Pons (tissue), 1 donor: ENCODE data around the gene SPDYE18.
"Not testable (repeated sequence)": the region's sequence is repeated elsewhere in the genome, so short reads cannot be mapped to it uniquely, and the experiment has no call there.

Source experiments
- DNase-seq: peaks from one replicate; pipeline ENCODE4 v3.0.0-alpha.2; 2016; ENCODE audit warnings: low spot score

SPDYE18 gene, protein sequence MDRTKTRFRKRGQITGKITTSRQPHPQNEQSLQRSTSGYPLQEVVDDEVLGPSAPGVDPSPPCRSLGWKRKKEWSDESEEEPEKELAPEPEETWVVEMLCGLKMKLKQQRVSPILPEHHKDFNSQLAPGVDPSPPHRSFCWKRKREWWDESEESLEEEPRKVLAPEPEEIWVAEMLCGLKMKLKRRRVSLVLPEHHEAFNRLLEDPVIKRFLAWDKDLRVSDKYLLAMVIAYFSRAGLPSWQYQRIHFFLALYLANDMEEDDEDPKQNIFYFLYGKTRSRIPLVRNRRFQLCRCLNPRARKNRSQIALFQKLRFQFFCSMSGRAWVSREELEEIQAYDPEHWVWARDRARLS

GRCh38 chr7:77062557-77062956 is at the start of gene SPDYE18:
Gene SPDYE18 (minus strand): TSS chr7:77062558. CDS start chr7:77060512, 2,046 bp downstream.
- DNase-seq, result not testable (repeated sequence)

GRCh38 chr7:77108362-77108761 is 46.0 kb upstream of the SPDYE18 start:
- DNase-seq, result not testable (repeated sequence)

DNA sequence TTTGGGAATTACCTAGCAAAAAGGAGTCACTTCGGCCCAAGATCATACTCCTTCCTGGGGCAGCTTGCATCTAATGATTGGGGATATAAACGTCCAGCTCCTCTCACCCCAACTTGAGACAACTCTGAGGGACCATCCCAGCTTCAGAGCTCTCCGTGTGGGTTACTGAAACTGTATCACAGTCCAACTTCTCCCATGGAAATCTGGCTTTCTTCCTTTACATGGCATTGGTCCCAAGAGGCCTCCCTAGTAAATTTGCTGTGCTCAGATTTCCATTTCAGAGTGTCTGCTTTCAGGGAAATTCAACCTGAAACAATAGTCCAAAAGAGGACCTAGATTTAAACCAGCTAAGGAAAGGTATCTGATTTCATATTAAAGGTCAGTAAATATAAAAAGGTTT is 45.3 kb upstream of the SPDYE18 start:
- not testable (repeated sequence) for DNase-seq

DNA sequence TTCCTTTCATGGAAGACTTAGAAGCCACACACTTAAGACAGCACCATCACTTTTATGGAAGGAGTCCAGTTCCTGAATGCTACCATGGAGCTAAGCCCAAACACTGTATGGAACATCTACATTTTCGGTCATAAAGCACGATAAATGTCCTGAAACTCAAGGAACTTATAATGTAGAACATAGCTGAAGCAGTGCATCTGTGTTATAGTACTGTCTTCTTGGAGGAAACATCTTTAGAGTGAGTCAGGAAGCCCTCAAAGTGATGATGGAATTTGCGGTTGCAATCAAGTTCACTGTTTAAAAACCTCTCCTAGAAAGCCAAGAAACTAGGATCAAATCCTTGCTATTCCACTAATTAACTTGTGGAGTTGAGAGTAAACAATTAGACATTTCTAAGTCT is 43.5 kb upstream of the SPDYE18 start:
- not testable (repeated sequence) for DNase-seq

DNA sequence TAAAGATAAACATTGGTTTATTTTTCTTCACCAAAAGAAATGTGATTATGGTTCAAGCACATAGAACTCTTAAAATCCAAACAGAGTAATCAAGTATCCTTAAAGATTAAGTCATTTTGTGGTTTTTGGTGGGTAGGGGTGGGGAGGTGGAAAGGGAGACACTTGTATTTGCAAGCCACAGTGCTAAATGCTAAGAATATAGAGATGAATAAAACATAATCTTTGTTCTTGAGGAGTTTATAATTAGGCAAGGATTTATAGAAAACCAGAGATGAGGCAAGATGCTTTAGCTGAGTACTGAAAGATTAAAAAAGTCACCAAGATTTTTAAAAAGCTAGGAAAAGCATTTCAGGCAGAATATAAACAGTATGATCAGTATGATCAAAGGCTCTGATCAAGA is 40.3 kb upstream of the SPDYE18 start:
- DNase-seq, result not testable (repeated sequence)

GRCh38 chr7:77101187-77101586 is 38.8 kb upstream of the SPDYE18 start:
- not testable (repeated sequence) for DNase-seq

DNA sequence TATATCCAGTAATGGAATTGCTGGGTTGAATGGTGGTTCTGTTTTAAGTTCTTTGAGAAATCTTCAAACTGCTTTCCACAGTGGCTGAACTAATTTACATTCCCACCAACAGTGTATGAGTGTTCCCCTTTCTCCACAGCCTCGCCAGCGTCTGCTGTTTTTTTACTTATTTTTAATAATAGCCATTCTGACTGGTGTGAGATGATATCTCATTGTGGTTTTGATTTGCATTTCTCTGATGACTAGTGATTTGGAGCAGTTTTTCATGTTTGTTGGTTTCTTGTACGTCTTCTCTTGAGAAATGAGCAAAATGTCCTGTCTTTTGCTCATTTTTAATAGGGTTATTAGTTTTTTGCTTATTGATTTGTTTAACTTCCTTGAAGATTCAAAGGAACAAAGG is 38.1 kb upstream of the SPDYE18 start:
- DNase-seq, result not testable (repeated sequence)

DNA sequence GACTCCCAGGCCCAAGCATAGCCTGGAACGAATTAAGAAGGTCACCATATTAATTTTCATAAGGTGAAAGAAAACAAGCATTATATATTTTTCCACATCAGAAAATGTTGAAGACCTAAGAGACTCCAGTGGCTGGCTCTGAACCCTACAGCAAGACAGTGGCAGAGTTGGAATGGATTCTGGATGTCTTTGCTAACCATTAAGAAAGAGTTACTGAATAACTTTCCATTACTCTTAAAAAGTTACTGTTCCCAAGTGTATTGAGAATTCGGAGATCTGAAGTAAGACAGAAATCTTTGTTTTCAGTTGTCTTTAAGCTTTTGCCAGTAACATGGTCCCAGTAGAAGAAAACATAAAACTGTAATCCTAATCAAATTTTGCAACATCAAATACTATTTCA is 29.9 kb upstream of the SPDYE18 start:
- DNase-seq, result not testable (repeated sequence)

DNA sequence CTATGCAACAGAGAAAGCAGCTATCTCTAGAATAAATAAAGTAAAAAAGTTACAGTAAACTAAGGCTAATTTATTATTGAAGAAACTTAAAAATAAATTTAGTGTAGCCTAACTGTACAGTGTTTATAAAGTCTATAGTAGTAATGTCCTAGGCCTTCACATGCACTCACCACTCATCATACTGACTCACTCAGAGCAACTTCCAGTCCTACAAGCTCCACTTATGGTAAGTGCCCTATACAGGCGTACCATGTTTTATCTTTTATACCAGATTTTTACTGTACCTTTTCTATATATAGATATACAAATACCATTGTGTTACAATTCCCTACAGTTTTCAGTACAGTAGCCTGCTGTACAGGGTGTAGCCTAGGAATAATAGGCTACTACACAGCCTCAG is 19.8 kb upstream of the SPDYE18 start:
- DNase-seq, result not testable (repeated sequence)

- not testable (repeated sequence) for DNase-seq
Observed at GRCh38 chr7:77080236-77080635, 17.9 kb upstream of the SPDYE18 start.

GRCh38 chr7:77079624-77080023 is 17.3 kb upstream of the SPDYE18 start:
- DNase-seq, result not testable (repeated sequence)

- not testable (repeated sequence) for DNase-seq
Observed at GRCh38 chr7:77079112-77079511, 16.8 kb upstream of the SPDYE18 start.

GRCh38 chr7:77077060-77077459 is 14.7 kb upstream of the SPDYE18 start:
- not testable (repeated sequence) for DNase-seq

- DNase-seq, result not testable (repeated sequence)
Observed at GRCh38 chr7:77074786-77075396, 12.5 kb upstream of the SPDYE18 start.

DNA sequence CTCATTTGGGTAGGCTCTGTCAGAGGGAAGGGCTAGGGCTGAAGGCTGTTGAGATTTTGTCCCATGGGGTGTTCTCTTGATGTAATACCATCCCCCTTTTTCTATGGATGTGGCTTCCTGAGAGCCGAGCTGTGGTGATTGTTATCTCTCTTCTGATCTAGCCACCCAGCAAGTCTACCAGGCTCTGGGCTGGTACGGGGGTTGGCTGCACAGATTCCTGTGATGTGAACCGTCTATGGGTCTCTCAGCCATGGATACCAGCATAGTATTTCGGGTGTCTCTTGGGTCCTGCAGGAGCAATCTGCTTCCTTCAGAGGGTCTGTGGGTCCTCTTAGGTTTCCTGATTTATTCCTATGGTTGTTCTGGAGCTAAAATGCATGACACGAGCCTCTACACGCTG is 8.8 kb upstream of the SPDYE18 start:
- not testable (repeated sequence) for DNase-seq

- DNase-seq, result not testable (repeated sequence)
Observed at GRCh38 chr7:77065869-77066268, 3.5 kb upstream of the SPDYE18 start.

DNA sequence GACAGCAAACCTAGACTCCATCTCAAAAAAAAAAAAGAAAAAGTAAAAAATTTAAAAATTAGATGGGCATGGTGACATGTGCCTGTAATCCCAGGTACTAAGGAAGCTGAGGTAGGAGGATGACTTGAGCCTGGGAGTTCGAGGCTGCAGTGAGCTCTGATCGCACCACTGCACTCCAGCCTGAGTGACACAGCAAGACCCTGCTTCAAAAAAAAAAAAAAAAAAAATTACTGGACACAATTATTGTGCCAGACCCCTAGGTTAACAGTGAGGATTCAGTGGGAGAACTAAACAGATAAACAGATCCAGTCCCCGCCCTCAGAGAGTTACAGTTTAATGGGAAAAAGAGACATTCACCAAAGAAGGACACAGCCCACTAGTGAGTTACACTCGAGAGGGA is 1.4 kb upstream of the SPDYE18 start:
- not testable (repeated sequence) for DNase-seq

DNA sequence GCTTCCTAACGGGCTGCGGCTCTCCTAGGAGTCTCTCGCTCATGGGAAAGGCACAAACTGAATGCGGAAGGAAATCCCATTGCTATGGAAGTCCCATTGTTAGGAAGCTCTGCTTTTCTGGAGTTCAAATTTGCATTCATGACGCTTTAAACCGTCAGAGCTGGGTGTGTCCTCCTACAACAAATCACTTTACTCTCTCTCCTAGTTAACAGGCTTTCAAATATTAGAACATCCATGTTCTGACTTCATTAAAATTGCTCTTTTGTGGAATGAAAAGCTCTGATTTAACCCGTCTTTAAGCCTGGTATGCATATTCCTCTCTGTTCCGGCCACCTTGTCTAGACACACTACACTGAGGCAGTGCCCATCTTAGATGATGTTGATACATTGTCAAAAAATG is 30.1 kb downstream of the SPDYE18 start, which contains the start of gene SPDYE17:
Gene SPDYE17 (minus strand): TSS at position 101 of the 400 bp plus-strand sequence. CDS start 1,791 bp downstream, outside the sequence.
- not testable (repeated sequence) for DNase-seq

GRCh38 chr7:77026349-77026748 is 36.0 kb downstream of the SPDYE18 start:
- DNase-seq, result not testable (repeated sequence)

GRCh38 chr7:77010074-77010680 is 52.2 kb downstream of the SPDYE18 start:
- peak; percentile 19 for DNase-seq

DNA sequence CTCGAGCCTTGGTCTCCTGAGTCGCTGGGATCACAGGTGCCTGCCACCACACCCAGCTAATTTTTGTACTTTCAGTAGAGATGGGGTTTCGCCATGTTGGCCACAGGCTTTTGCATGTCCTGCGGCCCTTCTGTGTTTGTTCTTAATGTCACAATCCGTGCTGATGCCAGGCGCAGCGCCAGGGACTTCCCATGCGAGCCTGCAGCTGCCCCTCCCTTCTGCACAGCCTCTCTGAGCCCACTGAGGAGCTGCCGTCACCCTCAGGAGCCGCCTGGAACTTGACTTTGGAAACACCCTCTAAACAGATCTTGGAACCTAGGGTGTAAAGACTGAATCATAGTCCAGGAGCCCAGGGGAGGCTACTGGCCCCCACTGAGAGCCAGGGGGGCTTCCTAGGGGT is 54.4 kb downstream of the SPDYE18 start:
- peak; percentile 22 for DNase-seq
